Neural cell (in vitro differentiated cells): ENCODE results near the gene CCNL2. TPM values are rescaled to one million over a fixed set of nuclear protein-coding genes. Genes with fewer than 3 reads are reported as not detected.

Experiments used
- H2AFZ ChIP-seq: fragments of 200-600, 300-800 bp; sonication (generic), shearing (Covaris generic); 2 replicates; pipeline ENCODE4 v1.6.0; 2014; ENCODE audit warnings: low read depth, mild to moderate bottlenecking, antibody characterized with exemption, low read length, moderate library complexity
- H3F3A ChIP-seq: fragments of 200-600 bp; shearing (Covaris generic); 2 replicates; pipeline ENCODE4 v1.6.1; 2016; ENCODE audit warnings: mild to moderate bottlenecking, moderate library complexity, mixed read lengths, antibody characterized with exemption, low read length; ENCODE audit not compliant: insufficient read depth, poor library complexity, severe bottlenecking
- H3K27ac ChIP-seq: fragments of 200-600, 300-800 bp; sonication (generic), shearing (Covaris generic); 2 replicates; pipeline ENCODE4 v1.5.1; 2014; ENCODE audit warnings: mild to moderate bottlenecking, low read length, moderate library complexity
- H3K27me3 ChIP-seq: fragments of 300-800, 200-600 bp; sonication (generic), shearing (Covaris generic); 2 replicates; pipeline ENCODE4 v1.6.0; 2014; ENCODE audit warnings: mild to moderate bottlenecking, low read depth, low read length, moderate library complexity; ENCODE audit not compliant: insufficient read depth
- H3K36me3 ChIP-seq: fragments of 300-800, 200-600 bp; sonication (generic), shearing (Covaris generic); 2 replicates; pipeline ENCODE4 v1.5.1; 2014; ENCODE audit warnings: mild to moderate bottlenecking, antibody characterized with exemption, low read length, moderate library complexity; ENCODE audit not compliant: insufficient read depth
- H3K4me2 ChIP-seq: fragments of 300-800, 200-600 bp; sonication (generic), shearing (Covaris generic); 2 replicates; pipeline ENCODE4 v1.6.0; 2014; ENCODE audit warnings: mild to moderate bottlenecking, low read length
- H3K4me3 ChIP-seq: fragments of 300-800, 200-600 bp; sonication (generic), shearing (Covaris generic); 2 replicates; pipeline ENCODE4 v1.5.1; 2014; ENCODE audit warnings: mild to moderate bottlenecking, low read length, moderate library complexity
- H3K79me2 ChIP-seq: fragments of 200-600 bp; shearing (Covaris generic); replicated peaks from 2 replicates; pipeline ENCODE4 v1.6.0; 2014; ENCODE audit warnings: mild to moderate bottlenecking, low read length, moderate library complexity; ENCODE audit not compliant: insufficient read depth
- H3K9ac ChIP-seq: fragments of 300-800, 200-600 bp; sonication (generic), shearing (Covaris generic); 2 replicates; pipeline ENCODE4 v1.6.1; 2016; ENCODE audit warnings: mild to moderate bottlenecking, low read length, mixed read lengths
- H3K9me2 ChIP-seq: fragments of 200-600 bp; shearing (Covaris generic); 2 replicates; pipeline ENCODE4 v1.6.1; 2016; ENCODE audit warnings: mild to moderate bottlenecking, low read length, mixed read lengths; ENCODE audit not compliant: insufficient read depth
- H3K9me3 ChIP-seq: fragments of 200-600, 300-800 bp; sonication (generic), shearing (Covaris generic); 2 replicates; pipeline ENCODE4 v1.6.1; 2016; ENCODE audit warnings: mild to moderate bottlenecking, mixed run types, low read length, moderate library complexity, mixed read lengths
- H4K20me1 ChIP-seq: fragments of 200-600 bp; shearing (Covaris generic); 2 replicates; pipeline ENCODE4 v1.6.1; 2016; ENCODE audit warnings: mild to moderate bottlenecking, mixed run types; ENCODE audit not compliant: insufficient read depth
- EP300 ChIP-seq: fragments of 450-650 bp; conservative IDR thresholded peaks from 2 replicates; pipeline ENCODE4 v1.6.1; 2014; ENCODE audit warnings: antibody characterized with exemption, mild to moderate bottlenecking, moderate library complexity; ENCODE audit not compliant: poor library complexity, severe bottlenecking
- EZH2 ChIP-seq: fragments of 200-600, 300-800 bp; shearing (Covaris generic), sonication (generic); IDR thresholded peaks from 2 replicates; pipeline ENCODE4 v1.6.1; 2014; ENCODE audit warnings: antibody characterized with exemption, low read length, borderline replicate concordance, mild to moderate bottlenecking; ENCODE audit not compliant: insufficient read depth, poor library complexity, severe bottlenecking
- MXI1 ChIP-seq: fragments of 450-650 bp; conservative IDR thresholded peaks from 2 replicates; pipeline ENCODE4 v1.6.1; 2014; ENCODE audit warnings: antibody characterized with exemption, mild to moderate bottlenecking; ENCODE audit not compliant: poor library complexity, severe bottlenecking
- POLR2AphosphoS5 ChIP-seq: IDR thresholded peaks from 2 replicates; pipeline ENCODE4 v1.6.1; 2012
- RAD21 ChIP-seq: fragments of 450-650 bp; conservative IDR thresholded peaks from 2 replicates; pipeline ENCODE4 v1.6.1; 2014; ENCODE audit warnings: antibody characterized with exemption, mild to moderate bottlenecking, moderate library complexity
- SMC3 ChIP-seq: fragments of 450-650 bp; conservative IDR thresholded peaks from 2 replicates; pipeline ENCODE4 v1.6.1; 2014; ENCODE audit warnings: antibody characterized with exemption, mild to moderate bottlenecking, moderate library complexity; ENCODE audit not compliant: poor library complexity
- TAF1 ChIP-seq: IDR thresholded peaks from 2 replicates; pipeline ENCODE4 v1.6.1; 2012; ENCODE audit warnings: low read depth
- polyA plus RNA-seq: library from polyadenylated mRNA; depleted of rRNA; stranded (reverse); fragments of >200 nt; gene quantifications from 2 replicates; pipeline ENCODE4 v1.2.3, GENCODE V29; 2014
- TF ChIP-seq, protein P1 (sequence below): fragments of 450-650 bp; IDR thresholded peaks from 2 replicates; pipeline ENCODE4 v1.5.1; 2014; ENCODE audit warnings: antibody characterized with exemption, mild to moderate bottlenecking, moderate library complexity; ENCODE audit not compliant: poor library complexity, severe bottlenecking
- TF ChIP-seq, protein P2 (sequence below): IDR thresholded peaks from 2 replicates; pipeline ENCODE4 v1.6.1; 2012; ENCODE audit warnings: borderline replicate concordance

Gene CCNL2
- polyA plus RNA-seq, 1 donor from 2014 or later: 696 TPM

DNA sequence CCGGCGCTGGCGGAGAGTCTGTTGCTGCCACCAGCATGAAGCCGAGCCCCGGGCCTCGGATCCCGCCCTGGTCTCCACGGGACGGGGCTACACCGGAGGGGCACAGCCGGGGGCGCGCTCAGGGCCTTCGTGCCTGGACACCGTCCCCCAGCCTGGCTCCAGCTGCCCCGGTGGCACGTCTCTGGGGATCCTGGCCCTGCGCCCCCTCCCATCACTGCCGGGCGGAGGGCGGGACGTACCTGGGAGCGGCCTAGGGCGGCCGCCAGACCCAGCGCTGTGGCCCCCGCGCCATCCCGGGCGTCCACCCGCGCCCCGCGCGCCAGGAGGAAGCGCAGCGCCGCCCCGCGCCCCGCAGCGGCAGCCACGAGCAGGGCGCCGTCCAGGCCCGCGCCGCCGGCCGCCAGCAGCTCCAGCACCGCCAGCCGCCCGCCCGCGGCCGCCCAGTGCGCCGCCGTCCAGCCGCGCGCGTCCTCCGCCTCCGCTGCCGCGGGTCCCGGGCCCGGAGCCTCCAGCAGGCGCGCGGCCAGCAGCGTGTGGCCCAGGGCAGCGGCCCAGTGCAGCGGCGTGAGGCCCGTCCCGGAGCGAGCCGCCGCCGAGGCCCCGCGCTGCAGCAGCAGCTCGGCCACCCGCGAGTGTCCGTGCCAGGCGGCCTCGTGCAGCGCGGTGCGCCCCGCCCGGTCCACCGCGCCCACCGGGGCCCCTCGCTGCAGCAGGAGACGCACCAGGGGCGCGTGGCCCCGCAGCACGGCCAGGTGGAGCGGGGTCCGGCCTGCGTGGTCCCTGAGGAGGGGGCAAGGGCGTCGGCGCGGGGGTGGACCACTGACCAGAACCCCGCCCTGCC, 20.9 kb upstream of the CCNL2 start:
- Histone ChIP-seq H3K4me2 (no peak overlapping the region), H3F3A (no peaks in the 10 kb centered on the region), H3K79me2 (no peaks in the 10 kb centered on the region), H3K9ac (no peak overlapping the region), H4K20me1 (no peaks in the 10 kb centered on the region), H3K4me3 (no peak overlapping the region), H3K27ac (no peak overlapping the region), H3K9me3 (no peaks in the 10 kb centered on the region), H3K9me2 (no peaks in the 10 kb centered on the region), H2AFZ (no peak overlapping the region), H3K27me3 (no peaks in the 10 kb centered on the region), H3K36me3 (no peaks in the 10 kb centered on the region)
- no peak for TF ChIP-seq RAD21
- TF ChIP-seq, protein P1, sequence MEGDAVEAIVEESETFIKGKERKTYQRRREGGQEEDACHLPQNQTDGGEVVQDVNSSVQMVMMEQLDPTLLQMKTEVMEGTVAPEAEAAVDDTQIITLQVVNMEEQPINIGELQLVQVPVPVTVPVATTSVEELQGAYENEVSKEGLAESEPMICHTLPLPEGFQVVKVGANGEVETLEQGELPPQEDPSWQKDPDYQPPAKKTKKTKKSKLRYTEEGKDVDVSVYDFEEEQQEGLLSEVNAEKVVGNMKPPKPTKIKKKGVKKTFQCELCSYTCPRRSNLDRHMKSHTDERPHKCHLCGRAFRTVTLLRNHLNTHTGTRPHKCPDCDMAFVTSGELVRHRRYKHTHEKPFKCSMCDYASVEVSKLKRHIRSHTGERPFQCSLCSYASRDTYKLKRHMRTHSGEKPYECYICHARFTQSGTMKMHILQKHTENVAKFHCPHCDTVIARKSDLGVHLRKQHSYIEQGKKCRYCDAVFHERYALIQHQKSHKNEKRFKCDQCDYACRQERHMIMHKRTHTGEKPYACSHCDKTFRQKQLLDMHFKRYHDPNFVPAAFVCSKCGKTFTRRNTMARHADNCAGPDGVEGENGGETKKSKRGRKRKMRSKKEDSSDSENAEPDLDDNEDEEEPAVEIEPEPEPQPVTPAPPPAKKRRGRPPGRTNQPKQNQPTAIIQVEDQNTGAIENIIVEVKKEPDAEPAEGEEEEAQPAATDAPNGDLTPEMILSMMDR: no peak
- TF ChIP-seq, protein P2, sequence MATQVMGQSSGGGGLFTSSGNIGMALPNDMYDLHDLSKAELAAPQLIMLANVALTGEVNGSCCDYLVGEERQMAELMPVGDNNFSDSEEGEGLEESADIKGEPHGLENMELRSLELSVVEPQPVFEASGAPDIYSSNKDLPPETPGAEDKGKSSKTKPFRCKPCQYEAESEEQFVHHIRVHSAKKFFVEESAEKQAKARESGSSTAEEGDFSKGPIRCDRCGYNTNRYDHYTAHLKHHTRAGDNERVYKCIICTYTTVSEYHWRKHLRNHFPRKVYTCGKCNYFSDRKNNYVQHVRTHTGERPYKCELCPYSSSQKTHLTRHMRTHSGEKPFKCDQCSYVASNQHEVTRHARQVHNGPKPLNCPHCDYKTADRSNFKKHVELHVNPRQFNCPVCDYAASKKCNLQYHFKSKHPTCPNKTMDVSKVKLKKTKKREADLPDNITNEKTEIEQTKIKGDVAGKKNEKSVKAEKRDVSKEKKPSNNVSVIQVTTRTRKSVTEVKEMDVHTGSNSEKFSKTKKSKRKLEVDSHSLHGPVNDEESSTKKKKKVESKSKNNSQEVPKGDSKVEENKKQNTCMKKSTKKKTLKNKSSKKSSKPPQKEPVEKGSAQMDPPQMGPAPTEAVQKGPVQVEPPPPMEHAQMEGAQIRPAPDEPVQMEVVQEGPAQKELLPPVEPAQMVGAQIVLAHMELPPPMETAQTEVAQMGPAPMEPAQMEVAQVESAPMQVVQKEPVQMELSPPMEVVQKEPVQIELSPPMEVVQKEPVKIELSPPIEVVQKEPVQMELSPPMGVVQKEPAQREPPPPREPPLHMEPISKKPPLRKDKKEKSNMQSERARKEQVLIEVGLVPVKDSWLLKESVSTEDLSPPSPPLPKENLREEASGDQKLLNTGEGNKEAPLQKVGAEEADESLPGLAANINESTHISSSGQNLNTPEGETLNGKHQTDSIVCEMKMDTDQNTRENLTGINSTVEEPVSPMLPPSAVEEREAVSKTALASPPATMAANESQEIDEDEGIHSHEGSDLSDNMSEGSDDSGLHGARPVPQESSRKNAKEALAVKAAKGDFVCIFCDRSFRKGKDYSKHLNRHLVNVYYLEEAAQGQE: no peak
- no peak for TF ChIP-seq SMC3
- TF ChIP-seq POLR2AphosphoS5: no peak
- no peak for TF ChIP-seq EP300
- no peak for TF ChIP-seq EZH2
- TF ChIP-seq TAF1: no peak
- TF ChIP-seq MXI1: no peak

DNA sequence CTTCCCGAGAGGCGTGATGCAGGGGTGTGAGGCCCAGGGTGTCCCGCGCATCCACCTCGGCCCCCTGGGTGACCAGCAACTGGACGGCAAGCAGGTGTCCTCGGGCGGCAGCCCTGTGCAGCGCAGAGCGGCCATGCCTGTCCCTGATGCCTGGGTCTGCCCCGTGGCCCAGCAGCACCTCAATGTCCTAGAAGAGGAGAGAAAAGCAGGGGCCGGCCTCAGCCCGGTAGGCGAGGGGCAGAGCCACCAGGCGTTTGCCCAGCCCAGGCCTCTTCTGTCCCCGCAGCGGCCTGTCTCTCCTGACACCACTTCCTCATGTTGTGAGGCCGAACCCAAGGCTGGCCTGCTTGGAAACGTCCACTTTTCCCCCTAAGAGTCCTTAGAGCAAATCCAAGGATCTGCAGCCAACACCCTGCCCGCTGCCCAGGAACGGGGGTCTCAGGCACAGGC, 20.3 kb upstream of the CCNL2 start:
- Histone ChIP-seq H3K79me2 (no peaks in the 10 kb centered on the region), H3K36me3 (no peaks in the 10 kb centered on the region), H3K9me2 (no peaks in the 10 kb centered on the region), H3K9ac (no peak overlapping the region), H3F3A (no peaks in the 10 kb centered on the region), H3K4me3 (no peak overlapping the region), H3K4me2 (no peak overlapping the region), H3K27me3 (no peaks in the 10 kb centered on the region), H4K20me1 (no peaks in the 10 kb centered on the region), H3K9me3 (no peaks in the 10 kb centered on the region), H2AFZ (no peak overlapping the region), H3K27ac (no peak overlapping the region)
- TF ChIP-seq MXI1 (no peak), EZH2 (no peak), POLR2AphosphoS5 (no peak), RAD21 (no peak), SMC3 (no peak), EP300 (no peak), TAF1 (no peak)
- TF ChIP-seq, protein P1: no peak
- TF ChIP-seq, protein P2: no peak
